Heart left ventricle (tissue), 13 donors: ENCODE measurements around the gene RAB1B.

Source experiments
- CTCF ChIP-seq, 12 donors: fragments of 200-600 bp; sonication (generic) in 4 of 12; IDR thresholded peaks; one replicate each; pipeline versions ENCODE4 v1.5.0 to v1.8.0; 2018 to 2022; ENCODE audit warnings: antibody characterized with exemption in 12 of 12, mild to moderate bottlenecking in 5 of 12
- POLR2A ChIP-seq, 2 donors: fragments of 450-650 bp; IDR thresholded peaks; one replicate each; pipeline ENCODE4 v1.6.1; 2017; ENCODE audit warnings: antibody characterized with exemption in 2 of 2, mild to moderate bottlenecking in 2 of 2, moderate library complexity in 2 of 2
- donor health status: ischemic (EF 13 %, LVEDD 7.1; RV severe dilation, severe dysfunction).
- donor health status: DM: no; HTN: yes; CAD: no.
- donor health status: DM: no; HTN: no; CAD: no.
- donor health status: ischemic (EF 25% LVEDD 6.9; RV normal size, moderate dysfunction).
- donor health status: ischemic (EF 25% LVEDD 5.7; RV mildly dilated, moderate dysfunction).
- donor health status: ischemic (EF 35%, LVEDD 5.7; RV mildly dilated, moderate dysfunction).
- donor health status: nonischemic (EF 11% LVEDD 7.7; RV severe dilation, severe dysfunction).
- donor health status: DM: yes; HTN: yes; CAD: no.
- donor health status: PGD.
- donor health status: ischemic (EF 29% LVEDD 5.4; RV normal size, mild dysfunction).
- donor health status: nonischemic (EF 23%, LVEDD 6.1; RV moderate dilation, normal function).

GRCh38 chr11:66235141-66235540 is 33.3 kb upstream of the RAB1B start:
- no peak for TF ChIP-seq CTCF (IDR thresholded peaks at IDR 0.05)
- TF ChIP-seq POLR2A (IDR thresholded peaks at IDR 0.05) = no peak
